KOPT-K1 (cell line): ENCODE results near the gene BACE2.
"Not testable (repeated sequence)": the region's sequence is repeated elsewhere in the genome, so short reads cannot be mapped to it uniquely, and the experiment has no call there.

ENCODE experiments used
- H3K27ac ChIP-seq: fragments of 200-600 bp; sonication (generic); 2 replicates; pipeline ENCODE4 v1.5.1; 2016; ENCODE audit warnings: antibody characterized with exemption, mild to moderate bottlenecking, low read depth, low read length; ENCODE audit not compliant: poor library complexity, severe bottlenecking
- H3K36me3 ChIP-seq: fragments of 200-600 bp; sonication (generic); 2 replicates; pipeline ENCODE4 v1.5.1; 2017; ENCODE audit warnings: antibody characterized with exemption, mild to moderate bottlenecking, low read length, moderate library complexity; ENCODE audit not compliant: insufficient read depth
- H3K9me3 ChIP-seq: fragments of 200-600 bp; sonication (generic); 2 replicates; pipeline ENCODE4 v1.5.1; 2017; ENCODE audit warnings: antibody characterized with exemption, low read length, mild to moderate bottlenecking; ENCODE audit not compliant: insufficient read depth, poor library complexity, severe bottlenecking

The BACE2 gene

DNA sequence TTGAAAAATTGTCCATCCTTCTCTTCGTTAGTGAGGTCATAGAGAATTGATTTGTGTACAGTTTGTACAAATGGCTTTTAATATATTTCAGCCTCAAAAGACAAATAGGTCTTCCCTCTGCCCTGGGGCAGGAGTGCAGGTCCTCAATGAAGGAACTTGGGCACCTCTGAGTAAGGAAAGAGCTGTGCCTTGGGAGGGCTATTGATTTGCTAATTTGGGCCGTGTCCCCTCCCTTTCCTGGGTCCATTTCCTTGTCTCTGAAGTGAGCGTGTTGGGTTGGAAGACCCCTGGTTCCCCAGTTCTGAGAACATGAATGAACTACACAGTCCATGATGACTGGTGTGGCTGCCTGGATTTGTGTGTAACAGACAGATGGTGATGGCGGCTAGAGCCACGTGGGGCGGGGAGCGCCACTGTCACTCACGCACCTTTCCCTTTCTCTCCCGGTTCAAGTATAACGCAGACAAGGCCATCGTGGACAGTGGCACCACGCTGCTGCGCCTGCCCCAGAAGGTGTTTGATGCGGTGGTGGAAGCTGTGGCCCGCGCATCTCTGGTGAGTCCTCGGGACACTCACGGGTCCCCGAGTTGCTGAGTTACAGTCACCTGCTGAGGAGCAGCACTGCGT, 77.7 kb downstream of the BACE2 start:
- no peak overlapping the region for H3K27ac ChIP-seq
- H3K9me3 ChIP-seq = no peaks in the 10 kb centered on the region
- H3K36me3 ChIP-seq = no peaks in the 10 kb centered on the region

- Histone ChIP-seq H3K36me3 (no peaks in the 10 kb centered on the region), H3K9me3 (no peaks in the 10 kb centered on the region), H3K27ac (no peak overlapping the region)
These were observed 78.8 kb downstream of the BACE2 start for GRCh38 chr21:41246808-41247207.

GRCh38 chr21:41247561-41248545, 79.9 kb downstream of the BACE2 start:
- Histone ChIP-seq H3K9me3 (no peaks in the 10 kb centered on the region), H3K36me3 (no peaks in the 10 kb centered on the region), H3K27ac (no peak overlapping the region)

GRCh38 chr21:41249476-41249875, 81.5 kb downstream of the BACE2 start:
- H3K27ac ChIP-seq = no peak overlapping the region
- no peaks in the 10 kb centered on the region for H3K36me3 ChIP-seq
- H3K9me3 ChIP-seq = peaks cover 7% of the 10 kb centered on the region

- Histone ChIP-seq H3K9me3 (peaks cover 7% of the 10 kb centered on the region), H3K27ac (no peak overlapping the region), H3K36me3 (no peaks in the 10 kb centered on the region)
These were observed 82.6 kb downstream of the BACE2 start for GRCh38 chr21:41250519-41250918.

DNA sequence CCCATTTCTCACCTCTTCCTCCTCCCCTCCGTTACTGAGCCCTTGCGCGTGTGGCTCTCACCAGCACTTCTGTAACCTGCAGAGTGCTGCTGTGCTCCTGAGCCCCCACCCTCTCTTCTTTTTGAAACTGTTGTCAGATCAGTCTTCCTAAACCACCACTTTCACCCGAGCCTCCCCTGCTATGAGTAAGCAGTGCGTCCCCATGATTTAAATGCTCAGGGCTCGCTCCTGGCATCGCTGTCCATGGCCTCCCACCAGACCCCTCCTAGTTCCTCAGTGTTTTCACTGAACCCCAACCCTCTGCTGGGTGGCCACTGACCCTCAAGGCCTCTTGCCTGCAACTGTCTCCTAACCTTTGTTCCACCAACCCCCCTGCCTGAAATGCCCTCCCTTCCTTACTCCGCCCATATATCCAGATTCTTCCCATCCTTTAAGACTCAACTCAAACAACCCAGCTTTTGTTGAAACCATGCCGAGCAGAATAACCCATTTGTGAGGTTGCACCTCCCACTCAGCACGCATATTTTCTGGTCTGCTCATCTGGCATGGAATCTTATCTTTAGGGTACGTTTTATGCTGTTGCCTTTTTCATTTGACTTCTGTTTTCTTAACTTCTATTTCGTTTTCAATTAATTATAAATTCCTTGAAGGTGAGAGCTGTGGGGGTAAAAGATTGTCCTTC, 84.1 kb downstream of the BACE2 start:
- Histone ChIP-seq H3K36me3 (no peaks in the 10 kb centered on the region), H3K27ac (no peak overlapping the region), H3K9me3 (peaks cover 7% of the 10 kb centered on the region)

- H3K27ac ChIP-seq = no peak overlapping the region
These were observed 86.2 kb downstream of the BACE2 start for GRCh38 chr21:41254090-41254700.

DNA sequence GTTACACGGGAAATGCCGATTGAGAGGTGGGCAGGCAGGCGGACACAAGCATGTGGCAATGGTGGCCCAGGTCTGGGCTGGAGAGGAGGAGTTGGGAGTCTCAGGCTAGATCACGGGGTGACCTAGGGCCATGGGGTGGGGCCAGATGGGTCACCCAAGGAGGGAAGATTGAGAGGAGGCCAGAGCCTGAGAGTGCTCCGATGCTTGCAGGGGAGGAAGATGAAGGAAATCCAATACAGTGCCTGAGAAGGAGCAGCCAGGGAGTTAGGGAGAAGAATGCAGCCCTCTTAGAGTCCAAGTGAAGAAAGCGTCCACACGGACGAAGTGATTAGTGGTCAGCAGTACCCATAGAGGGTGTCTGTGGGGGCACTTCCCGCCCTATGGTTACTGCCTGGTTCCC, 87.2 kb downstream of the BACE2 start:
- no peaks in the 10 kb centered on the region for H3K36me3 ChIP-seq
- H3K9me3 ChIP-seq = peaks cover 7% of the 10 kb centered on the region
- H3K27ac ChIP-seq = no peak overlapping the region

More at GRCh38 chr21:41254090-41254700, 86.2 kb downstream of the BACE2 start:
- H3K9me3 ChIP-seq = peaks cover 7% of the 10 kb centered on the region
- H3K36me3 ChIP-seq = no peaks in the 10 kb centered on the region

DNA sequence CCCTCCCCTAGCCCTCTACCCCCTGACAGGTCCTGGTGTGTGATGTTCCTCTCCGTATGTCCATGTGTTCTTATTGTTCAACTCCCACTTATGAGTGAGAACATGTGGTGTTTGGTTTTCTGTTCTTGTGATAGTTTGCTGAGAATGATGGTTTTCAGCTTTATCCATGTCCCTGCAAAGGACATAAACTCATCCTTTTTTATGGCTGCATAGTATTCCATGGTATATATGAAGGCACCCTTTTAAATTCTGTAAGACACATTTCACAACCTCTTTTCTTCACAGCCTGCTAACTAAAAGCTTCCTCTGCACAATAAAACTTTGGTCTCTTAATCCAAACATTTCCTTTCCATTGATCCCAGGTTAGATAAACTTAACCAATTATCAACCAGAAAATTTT, 88.3 kb downstream of the BACE2 start:
- H3K36me3 ChIP-seq, H3K9me3 ChIP-seq, H3K27ac ChIP-seq: not testable (repeated sequence)

- Histone ChIP-seq H3K36me3 (no peaks in the 10 kb centered on the region), H3K27ac (no peak overlapping the region), H3K9me3 (peaks cover 7% of the 10 kb centered on the region)
These were observed 89.1 kb downstream of the BACE2 start for GRCh38 chr21:41256771-41257702.

GRCh38 chr21:41258617-41259016, 90.7 kb downstream of the BACE2 start:
- H3K9me3 ChIP-seq = peaks cover 7% of the 10 kb centered on the region
- H3K27ac ChIP-seq = no peak overlapping the region
- H3K36me3 ChIP-seq = no peaks in the 10 kb centered on the region

- Histone ChIP-seq H3K27ac (no peak overlapping the region), H3K9me3 (no peaks in the 10 kb centered on the region)
These were observed 92.5 kb downstream of the BACE2 start for GRCh38 chr21:41260428-41260827.

GRCh38 chr21:41267346-41267745, 99.4 kb downstream of the BACE2 start:
- H3K36me3 ChIP-seq = no peaks in the 10 kb centered on the region
- no peak overlapping the region for H3K27ac ChIP-seq
- peaks cover 6% of the 10 kb centered on the region for H3K9me3 ChIP-seq

More at GRCh38 chr21:41260428-41260827, 92.5 kb downstream of the BACE2 start:
- H3K36me3 ChIP-seq = no peaks in the 10 kb centered on the region

GRCh38 chr21:41269535-41269934, 101.6 kb downstream of the BACE2 start:
- Histone ChIP-seq H3K9me3 (peaks cover 6% of the 10 kb centered on the region), H3K27ac (no peak overlapping the region), H3K36me3 (no peaks in the 10 kb centered on the region)
